BLaER1 treated with 17β-estradiol and CSF1 and Interleukin-3, amounts not matched to agents 10 nM and 100 nM (cell line): ENCODE data around the gene UBR4.

ENCODE experiments used
- H3K27ac ChIP-seq, 11 experiments: shearing (Covaris generic); formaldehyde crosslinking; 2 replicates each; pipeline ENCODE4 v1.8.1; 2022
- H3K27me3 ChIP-seq, 11 experiments: shearing (Covaris generic); formaldehyde crosslinking; 2 replicates each; pipeline ENCODE4 v1.8.1; 2022
- H3K36me3 ChIP-seq, 11 experiments: shearing (Covaris generic); formaldehyde crosslinking; 2 replicates each; pipeline ENCODE4 v1.8.1; 2022
- H3K4me1 ChIP-seq, 10 experiments: shearing (Covaris generic); formaldehyde crosslinking; 2 replicates each; pipeline ENCODE4 v1.8.1; 2022
- H3K4me2 ChIP-seq, 11 experiments: shearing (Covaris generic); formaldehyde crosslinking; 2 replicates each; pipeline ENCODE4 v1.8.1; 2022
- H3K4me3 ChIP-seq, 10 experiments: shearing (Covaris generic); formaldehyde crosslinking; 2 replicates each; pipeline ENCODE4 v1.8.1; 2022
- H3K9ac ChIP-seq, 11 experiments: shearing (Covaris generic); formaldehyde crosslinking; 2 replicates each; pipeline ENCODE4 v1.8.1; 2022
- H3K9me3 ChIP-seq, 11 experiments: shearing (Covaris generic); formaldehyde crosslinking; replicated peaks in 1 of 11; 2 replicates each; pipeline ENCODE4 v1.8.1; 2022
- H4K20me1 ChIP-seq, 11 experiments: shearing (Covaris generic); formaldehyde crosslinking; 2 replicates each; pipeline ENCODE4 v1.8.1; 2022
- Cebpa-rat ChIP-seq, 11 experiments: shearing (Covaris generic); IDR thresholded peaks; 2 replicates each; pipeline ENCODE4 v1.8.1; 2022

UBR4 gene

DNA sequence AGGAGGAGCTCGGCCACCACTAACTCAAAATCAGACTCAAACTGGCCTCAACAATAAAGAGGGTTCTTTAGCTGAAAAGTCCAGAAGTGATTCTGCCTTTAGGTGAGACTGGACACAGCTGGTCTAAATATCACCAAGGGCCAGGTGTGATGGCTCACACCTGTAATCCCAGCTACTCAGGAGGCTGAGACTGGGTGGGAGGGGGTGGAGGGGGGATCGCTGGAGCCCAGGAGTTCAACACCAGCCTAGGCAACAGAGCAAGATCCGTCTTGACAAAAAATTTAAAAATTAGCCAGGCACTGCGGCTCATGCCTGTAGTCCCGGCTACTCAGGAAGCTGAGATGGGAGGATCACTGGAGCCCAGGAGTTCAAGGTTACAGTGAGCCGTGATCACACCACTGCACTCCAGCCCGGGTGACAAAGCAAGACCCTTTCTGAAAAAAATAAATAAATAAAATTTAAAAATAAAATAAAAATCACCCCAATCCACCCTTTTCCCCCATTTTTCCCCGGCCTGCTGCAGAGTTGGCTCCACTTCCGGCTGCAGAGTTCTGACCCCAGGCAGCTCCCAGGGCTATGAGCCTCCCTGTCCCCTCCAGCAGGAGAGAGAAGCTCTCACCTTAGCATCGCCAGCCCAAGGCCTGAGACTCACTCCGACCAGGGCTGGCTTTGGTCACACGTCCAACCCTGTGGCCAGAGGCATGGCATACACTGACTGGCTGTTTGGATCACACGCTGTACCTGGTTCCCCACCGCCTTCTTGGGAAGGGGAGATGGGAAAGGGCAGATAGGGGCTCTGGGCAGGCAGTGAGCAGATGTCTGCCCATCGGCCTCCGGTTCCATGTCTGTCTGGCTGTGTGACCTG, 166.3 kb downstream of the UBR4 start:
- TF ChIP-seq Cebpa-rat (IDR thresholded peaks at IDR 0.05): no peak
- no peak overlapping the region for H3K4me3 ChIP-seq
- no peak overlapping the region for H3K4me2 ChIP-seq
- H3K27me3 ChIP-seq: no peaks in the 10 kb centered on the region
- peaks cover 0 to 25% (median 18%) of the 10 kb centered on the region in 10 experiments; a peak in 14 of 20 replicates for H3K4me1 ChIP-seq
- no peaks in the 10 kb centered on the region for H3K36me3 ChIP-seq
- H4K20me1 ChIP-seq: no peaks in the 10 kb centered on the region; a peak in 2 of 22 replicates
- no peak overlapping the region for H3K27ac ChIP-seq
- no peaks in the 10 kb centered on the region for H3K9me3 ChIP-seq
- no peak overlapping the region for H3K9ac ChIP-seq

DNA sequence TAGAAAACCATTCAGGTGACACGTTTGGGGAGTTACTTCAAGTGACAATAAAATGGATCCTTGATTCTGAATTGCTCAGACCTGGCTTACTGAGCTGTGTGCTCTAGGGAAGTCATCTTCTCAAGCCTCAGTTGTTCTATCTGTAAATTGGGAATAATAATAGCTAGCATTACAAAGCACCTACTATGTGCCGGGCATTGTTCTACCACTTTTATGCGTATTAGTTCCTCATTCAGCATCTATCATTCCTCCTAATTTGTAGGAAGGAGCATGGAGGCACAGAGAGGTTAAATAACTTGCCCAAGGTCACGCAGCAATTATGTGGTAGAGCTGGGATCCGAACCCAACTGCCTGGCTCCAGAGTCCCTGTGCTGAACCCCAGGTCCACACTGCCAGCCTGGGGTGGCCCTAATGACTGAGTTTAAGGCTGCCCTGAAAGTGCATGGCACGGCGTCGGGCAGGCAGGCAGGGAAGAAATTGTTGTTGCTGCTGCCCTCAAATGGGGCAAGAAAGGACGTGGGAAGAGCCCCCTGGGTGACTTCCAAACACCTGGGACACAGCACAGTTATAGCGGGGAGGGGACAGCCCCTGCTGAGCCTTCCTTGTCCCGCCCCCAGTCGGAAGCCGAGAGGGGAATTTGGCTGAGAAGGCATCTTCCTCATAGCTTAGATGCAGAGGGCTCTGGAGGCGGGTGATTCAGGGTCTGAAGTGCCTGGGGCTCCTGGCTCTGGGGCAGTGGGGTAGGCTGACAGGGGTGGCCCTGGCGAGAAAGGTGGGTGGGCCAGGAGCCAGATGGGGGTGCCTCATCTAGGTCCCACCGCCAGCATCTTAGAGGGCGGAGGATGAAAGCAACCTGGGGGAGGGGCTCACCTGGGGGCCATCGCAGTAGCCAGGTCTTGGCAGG, 167.1 kb downstream of the UBR4 start:
- no peak overlapping the region for H3K4me2 ChIP-seq

DNA sequence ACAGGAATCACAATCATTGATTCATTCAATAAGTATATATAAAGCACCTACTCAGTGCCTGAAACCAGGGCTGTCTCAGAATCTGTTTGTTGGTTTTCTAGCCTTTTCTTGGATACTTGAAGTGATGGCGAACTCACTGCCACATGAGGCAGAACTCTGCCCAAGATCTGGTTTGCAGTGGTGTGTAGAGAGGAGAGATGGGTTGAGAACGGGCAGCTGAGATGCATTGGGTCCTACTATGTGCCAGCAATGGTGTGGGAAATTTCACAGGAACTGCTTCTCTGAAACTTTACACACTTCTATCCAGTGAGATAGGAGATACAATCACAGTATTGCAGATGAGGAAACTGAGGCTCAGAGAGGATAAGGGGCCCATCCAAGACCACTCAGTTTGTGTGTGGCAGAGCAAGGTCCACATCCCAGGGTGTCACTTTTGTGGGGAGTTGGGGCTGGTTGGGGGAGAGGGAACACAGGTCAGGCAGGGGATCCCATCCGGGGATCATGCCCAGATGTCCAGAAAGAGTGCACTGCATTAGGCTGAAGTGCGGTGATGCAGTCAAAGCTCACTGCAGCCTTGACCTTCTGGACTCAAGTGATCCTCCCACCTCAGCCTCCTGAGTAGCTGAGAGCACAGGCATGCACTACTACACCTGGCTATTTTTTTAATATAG, 169.9 kb downstream of the UBR4 start:
- no peak overlapping the region for H3K27ac ChIP-seq
- TF ChIP-seq Cebpa-rat (IDR thresholded peaks at IDR 0.05): no peak

More for the DNA sequence above, 167.1 kb downstream of the UBR4 start:
- Histone ChIP-seq H3K27ac (no peak overlapping the region), H3K36me3 (no peaks in the 10 kb centered on the region), H3K4me1 (peaks cover 0 to 17% (median 12%) of the 10 kb centered on the region in 10 experiments; a peak in 14 of 20 replicates), H3K9ac (no peak overlapping the region), H3K27me3 (no peaks in the 10 kb centered on the region), H3K4me3 (no peak overlapping the region), H3K9me3 (no peaks in the 10 kb centered on the region), H4K20me1 (no peaks in the 10 kb centered on the region; a peak in 2 of 22 replicates)
- no peak for TF ChIP-seq Cebpa-rat (IDR thresholded peaks at IDR 0.05)

DNA sequence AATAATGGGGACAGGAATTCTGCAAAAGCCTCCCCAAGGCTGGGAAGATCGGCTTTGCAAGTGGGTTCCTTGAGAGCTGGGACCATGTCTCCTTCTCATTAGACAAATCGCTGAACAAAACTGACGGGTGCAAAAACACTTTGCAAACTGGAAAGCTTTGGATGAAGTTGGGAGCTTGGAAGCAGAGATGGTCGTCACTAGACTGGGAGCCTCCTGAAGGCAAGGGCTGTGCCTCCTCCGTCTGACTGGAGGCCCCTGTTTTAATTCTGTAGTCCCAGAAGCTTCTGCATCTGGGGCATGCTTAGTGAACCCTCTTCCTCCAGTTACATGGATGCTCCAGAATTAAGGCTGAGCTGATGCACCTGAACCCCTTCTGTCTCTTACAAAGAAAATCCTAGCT, 171.3 kb downstream of the UBR4 start:
- no peak overlapping the region for H3K27ac ChIP-seq
- no peaks in the 10 kb centered on the region; a peak in 2 of 22 replicates for H4K20me1 ChIP-seq
- peaks cover 0 to 15% (median 13%) of the 10 kb centered on the region in 10 experiments; a peak in 13 of 20 replicates for H3K4me1 ChIP-seq
- H3K27me3 ChIP-seq: no peaks in the 10 kb centered on the region
- H3K4me3 ChIP-seq: no peak overlapping the region
- H3K9me3 ChIP-seq: no peaks in the 10 kb centered on the region
- H3K36me3 ChIP-seq: no peaks in the 10 kb centered on the region
- no peak for TF ChIP-seq Cebpa-rat (IDR thresholded peaks at IDR 0.05)
- H3K9ac ChIP-seq: no peak overlapping the region
- no peak overlapping the region for H3K4me2 ChIP-seq

More for the DNA sequence above, 169.9 kb downstream of the UBR4 start:
- Histone ChIP-seq H3K4me2 (no peak overlapping the region), H3K4me1 (peaks cover 0 to 8% (median 7%) of the 10 kb centered on the region in 10 experiments; a peak in 13 of 20 replicates), H3K9me3 (no peaks in the 10 kb centered on the region), H3K9ac (no peak overlapping the region), H3K36me3 (no peaks in the 10 kb centered on the region), H4K20me1 (no peaks in the 10 kb centered on the region; a peak in 2 of 22 replicates), H3K4me3 (no peak overlapping the region), H3K27me3 (no peaks in the 10 kb centered on the region)

DNA sequence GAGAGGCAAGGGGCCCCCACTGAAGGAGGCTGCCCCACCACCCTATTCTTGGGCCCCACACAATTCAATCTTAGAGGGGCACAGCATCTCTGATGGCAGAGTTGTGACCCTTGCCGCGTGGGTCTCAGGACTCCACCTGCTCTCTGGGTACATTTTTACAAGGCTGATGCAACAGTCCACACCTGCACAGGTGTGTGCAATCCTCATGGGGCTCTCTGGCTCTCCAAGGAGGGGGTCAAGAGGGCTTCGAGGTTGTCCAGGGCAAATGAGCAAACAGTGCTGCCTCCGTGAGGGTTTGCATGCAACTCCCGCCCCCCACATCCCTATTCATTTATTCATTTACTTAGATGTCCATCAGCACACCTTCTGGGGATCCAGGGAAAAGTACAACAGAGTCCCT, 172.0 kb downstream of the UBR4 start:
- no peak for TF ChIP-seq Cebpa-rat (IDR thresholded peaks at IDR 0.05)
- no peaks in the 10 kb centered on the region; a peak in 2 of 22 replicates for H4K20me1 ChIP-seq
- H3K36me3 ChIP-seq: no peaks in the 10 kb centered on the region
- no peak overlapping the region for H3K4me3 ChIP-seq
- peaks cover 0 to 15% (median 13%) of the 10 kb centered on the region in 10 experiments; a peak in 13 of 20 replicates for H3K4me1 ChIP-seq
- no peak overlapping the region for H3K27ac ChIP-seq
- H3K4me2 ChIP-seq: no peak overlapping the region
- no peak overlapping the region for H3K9ac ChIP-seq
- no peaks in the 10 kb centered on the region for H3K27me3 ChIP-seq
- H3K9me3 ChIP-seq: no peaks in the 10 kb centered on the region

DNA sequence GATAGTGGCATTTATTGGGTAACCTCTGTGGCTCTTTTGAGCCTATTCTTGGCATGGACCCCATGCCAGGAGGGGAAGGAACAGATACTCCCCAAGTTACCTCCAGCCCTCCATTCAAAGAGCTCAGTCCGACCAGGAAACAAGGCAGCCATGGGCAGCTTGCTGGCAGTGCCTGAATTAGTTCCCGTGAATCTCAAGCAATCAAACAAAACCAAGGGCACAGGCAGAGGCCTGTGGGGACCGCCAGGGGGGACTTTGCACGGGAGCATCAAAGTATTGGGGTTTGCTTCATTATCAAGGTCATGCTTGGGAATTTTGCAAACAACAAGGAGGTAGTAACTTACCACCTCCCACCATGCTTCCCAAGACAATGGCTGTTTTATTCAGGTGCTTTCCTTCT, 172.4 kb downstream of the UBR4 start:
- no peak overlapping the region for H3K27ac ChIP-seq
- no peak overlapping the region for H3K9ac ChIP-seq
- H4K20me1 ChIP-seq: no peaks in the 10 kb centered on the region; a peak in 2 of 22 replicates
- H3K36me3 ChIP-seq: no peaks in the 10 kb centered on the region
- H3K4me1 ChIP-seq: peaks cover 0 to 15% (median 13%) of the 10 kb centered on the region in 10 experiments; a peak in 13 of 20 replicates
- no peak for TF ChIP-seq Cebpa-rat (IDR thresholded peaks at IDR 0.05)
- H3K27me3 ChIP-seq: no peaks in the 10 kb centered on the region
- no peaks in the 10 kb centered on the region for H3K9me3 ChIP-seq
- no peak overlapping the region for H3K4me3 ChIP-seq
- no peak overlapping the region for H3K4me2 ChIP-seq

DNA sequence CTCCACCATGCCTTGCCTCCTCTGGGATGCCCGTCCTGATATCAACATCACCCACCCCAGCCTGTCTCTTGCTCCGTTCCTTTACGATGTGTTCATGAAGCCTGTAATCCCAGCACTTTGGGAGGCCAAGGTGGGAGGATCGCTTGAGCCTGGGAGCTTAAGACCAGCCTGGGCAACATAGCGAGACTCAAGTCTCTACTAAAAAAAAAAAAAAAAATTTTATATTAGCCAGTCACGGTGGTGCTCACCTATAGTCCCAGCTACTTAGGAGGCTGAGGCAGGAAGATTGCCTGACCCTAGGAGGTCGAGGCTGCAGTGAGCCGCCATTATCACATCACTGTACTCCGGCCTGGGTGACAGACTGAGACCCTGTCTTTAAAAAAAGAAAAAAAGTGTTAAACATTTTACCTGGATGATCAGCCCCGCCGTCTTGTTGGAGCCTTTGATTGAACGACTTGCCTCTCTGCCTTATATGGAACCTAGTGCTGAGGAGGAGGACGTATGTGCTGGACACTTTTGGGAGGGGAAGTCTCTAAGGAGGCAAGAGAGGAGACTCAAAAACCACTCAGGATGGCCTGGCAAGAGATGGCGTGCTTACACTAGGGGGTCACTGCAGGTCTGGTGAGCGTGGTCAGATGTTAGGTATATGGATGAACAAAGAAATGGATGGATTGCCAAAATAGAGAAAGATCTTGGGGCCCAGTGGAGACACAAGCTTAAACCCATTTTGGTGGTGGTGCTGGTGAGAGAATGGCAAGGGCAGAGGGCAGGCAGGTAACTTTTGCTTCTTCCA, 173.1 kb downstream of the UBR4 start:
- Histone ChIP-seq H3K27me3 (no peaks in the 10 kb centered on the region), H3K4me2 (no peak overlapping the region), H3K4me1 (peaks cover 0 to 15% (median 13%) of the 10 kb centered on the region in 10 experiments; a peak in 13 of 20 replicates), H3K36me3 (no peaks in the 10 kb centered on the region), H4K20me1 (no peaks in the 10 kb centered on the region; a peak in 2 of 22 replicates), H3K27ac (no peak overlapping the region), H3K9ac (no peak overlapping the region), H3K9me3 (no peaks in the 10 kb centered on the region), H3K4me3 (no peak overlapping the region)
- TF ChIP-seq Cebpa-rat (IDR thresholded peaks at IDR 0.05): no peak
